Calu3 (cell line): ENCODE results near the gene AP4E1. TPM values are rescaled to one million over a fixed set of nuclear protein-coding genes. Genes with fewer than 3 reads are reported as not detected.

Experiments
- BruUV-seq: library from RNA; stranded (reverse); fragments of 400-500 nt; replicated peaks from 2 replicates; lab custom pipeline; 2021; lab: Mats Ljungman, UMichigan
- CTCF ChIA-PET: fragments of 300-600 bp; sonication (Branson Sonifier 250); formaldehyde crosslinking; loops from one replicate; lab custom pipeline; 2022; ENCODE audit warnings: antibody characterized with exemption; lab: Charles Lee
- DNase-seq: peaks from one replicate; pipeline ENCODE4 v3.0.0; 2022
- H3K27ac Mint-ChIP-seq: one replicate; pipeline ENCODE4 v1.8.0; 2022; ENCODE audit warnings: mixed read lengths; ENCODE audit not compliant: unreplicated experiment
- H3K27me3 Mint-ChIP-seq: one replicate; pipeline ENCODE4 v1.8.0; 2022; ENCODE audit warnings: mixed read lengths; ENCODE audit not compliant: unreplicated experiment
- H3K36me3 Mint-ChIP-seq: one replicate; pipeline ENCODE4 v1.8.0; 2022; ENCODE audit warnings: mild to moderate bottlenecking, moderate library complexity, mixed read lengths; ENCODE audit not compliant: insufficient read depth, unreplicated experiment
- H3K4me1 Mint-ChIP-seq: one replicate; pipeline ENCODE4 v1.8.0; 2022; ENCODE audit warnings: mild to moderate bottlenecking, low read depth, mixed read lengths; ENCODE audit not compliant: unreplicated experiment
- H3K4me3 Mint-ChIP-seq: one replicate; pipeline ENCODE4 v1.8.0; 2022; ENCODE audit warnings: mild to moderate bottlenecking, low read depth, moderate library complexity, mixed read lengths; ENCODE audit not compliant: unreplicated experiment
- H3K9me3 Mint-ChIP-seq: one replicate; pipeline ENCODE4 v1.8.0; 2022; ENCODE audit warnings: low read depth, mixed read lengths; ENCODE audit not compliant: unreplicated experiment
- CTCF ChIP-seq: fragments of 200-600 bp; IDR thresholded peaks from one replicate; pipeline ENCODE4 v1.8.0; 2022; ENCODE audit warnings: antibody characterized with exemption; ENCODE audit not compliant: unreplicated experiment
- intact Hi-C: fragments of 100-400 bp; cut with micrococcal nuclease; formaldehyde crosslinking; loops from one replicate; pipeline ENCODE4 v1.10.0; 2022; ENCODE audit not compliant: unreplicated experiment
- total RNA-seq: library from RNA; stranded (reverse); gene quantifications from 2 replicates; pipeline ENCODE4 v1.2.3, GENCODE V29; 2022

Gene AP4E1
- total RNA-seq, 1 experiment from 2014 or later: 10.7 TPM

GRCh38 chr15:50929062-50929461, 20.6 kb downstream of the AP4E1 start:
- Mint-ChIP-seq H3K27ac (no peak overlapping the region), H3K4me3 (no peak overlapping the region), H3K9me3 (no peaks in the 10 kb centered on the region), H3K4me1 (no peaks in the 10 kb centered on the region), H3K36me3 (peaks cover 5% of the 10 kb centered on the region), H3K27me3 (no peaks in the 10 kb centered on the region)
- TF ChIP-seq CTCF: no peak
- intact Hi-C loops: no loop called here
- CTCF ChIA-PET: no interaction called here
- no TSS peak for BruUV-seq
- DNase-seq: no peak

- Mint-ChIP-seq H3K4me3 (no peak overlapping the region), H3K36me3 (peaks cover 5% of the 10 kb centered on the region), H3K27me3 (no peaks in the 10 kb centered on the region), H3K27ac (no peak overlapping the region), H3K9me3 (no peaks in the 10 kb centered on the region), H3K4me1 (no peaks in the 10 kb centered on the region)
- intact Hi-C loops: no loop called here
- no TSS peak for BruUV-seq
- CTCF ChIA-PET: interaction anchor here (0.6 kb wide), 1 partner anchor 171 kb away, joined by 4 read pairs; no protein-coding TSS in a partner anchor
- no peak for DNase-seq
- no peak for TF ChIP-seq CTCF
Observed at GRCh38 chr15:50930792-50931191, 22.3 kb downstream of the AP4E1 start.

DNA sequence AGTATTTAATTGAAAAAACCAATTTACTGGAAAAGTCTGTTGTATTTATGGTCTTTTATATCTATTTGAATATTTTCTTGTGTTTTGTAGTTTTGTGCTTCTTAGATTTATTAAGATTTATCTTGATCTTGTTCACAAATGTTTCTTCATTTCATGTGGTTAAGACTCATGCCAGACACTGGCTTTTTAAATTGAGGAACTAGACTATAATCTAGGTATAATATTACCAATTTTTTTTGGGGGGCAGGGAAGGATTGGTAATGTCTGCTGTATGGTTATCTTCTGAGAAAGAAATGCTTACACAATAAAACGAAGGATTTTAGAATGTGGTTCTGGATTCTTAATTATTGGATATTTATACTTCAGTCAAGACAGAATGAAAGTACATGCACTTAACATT, 24.9 kb downstream of the AP4E1 start:
- DNase-seq: no peak
- CTCF ChIA-PET: no interaction called here
- no peak overlapping the region for H3K27ac Mint-ChIP-seq
- H3K36me3 Mint-ChIP-seq: no peaks in the 10 kb centered on the region
- no peaks in the 10 kb centered on the region for H3K9me3 Mint-ChIP-seq
- H3K4me3 Mint-ChIP-seq: no peak overlapping the region
- TF ChIP-seq CTCF: no peak
- no peaks in the 10 kb centered on the region for H3K27me3 Mint-ChIP-seq
- no peaks in the 10 kb centered on the region for H3K4me1 Mint-ChIP-seq
- no TSS peak for BruUV-seq
- intact Hi-C loops: no loop called here

DNA sequence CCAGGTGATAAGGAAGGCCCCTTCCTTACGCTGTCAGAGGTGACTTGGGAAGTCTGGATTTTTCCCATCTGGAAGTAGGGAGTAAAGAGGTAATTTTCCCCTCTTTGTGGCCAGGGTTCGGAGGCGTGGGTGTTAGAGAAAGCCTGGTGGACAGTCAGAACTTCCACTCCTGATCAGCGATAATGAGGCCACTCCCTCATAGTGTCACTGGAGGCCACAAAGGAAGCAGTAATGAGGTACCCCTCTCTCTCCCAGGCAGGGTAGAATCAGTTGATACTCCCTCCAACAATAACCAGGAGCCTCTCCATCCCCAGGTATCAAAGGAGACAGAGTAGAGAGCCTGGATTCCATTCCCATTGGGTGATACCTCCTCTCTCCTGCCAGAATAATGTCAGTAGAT, 30.0 kb downstream of the AP4E1 start:
- no peak for TF ChIP-seq CTCF
- no TSS peak for BruUV-seq
- no peaks in the 10 kb centered on the region for H3K9me3 Mint-ChIP-seq
- DNase-seq: no peak
- no peaks in the 10 kb centered on the region for H3K4me1 Mint-ChIP-seq
- no peak overlapping the region for H3K27ac Mint-ChIP-seq
- no peak overlapping the region for H3K4me3 Mint-ChIP-seq
- H3K36me3 Mint-ChIP-seq: no peaks in the 10 kb centered on the region
- CTCF ChIA-PET: interaction anchor here (1.0 kb wide), 1 partner anchor 141 kb away, joined by 3 read pairs; no protein-coding TSS in a partner anchor
- H3K27me3 Mint-ChIP-seq: no peaks in the 10 kb centered on the region
- intact Hi-C loops: no loop called here
